HG02938 (cell line): ENCODE data around the gene DPEP2NB.
"Not testable (repeated sequence)": the region's sequence is repeated elsewhere in the genome, so short reads cannot be mapped to it uniquely, and the experiment has no call there.

Experiments
- ATAC-seq: cut with Tn5 transposase; IDR thresholded peaks from one replicate; pipeline ENCODE4 v1.9.1; 2021; ENCODE audit warnings: mild to moderate bottlenecking, moderate library complexity; ENCODE audit not compliant: unreplicated experiment

Gene DPEP2NB

DNA sequence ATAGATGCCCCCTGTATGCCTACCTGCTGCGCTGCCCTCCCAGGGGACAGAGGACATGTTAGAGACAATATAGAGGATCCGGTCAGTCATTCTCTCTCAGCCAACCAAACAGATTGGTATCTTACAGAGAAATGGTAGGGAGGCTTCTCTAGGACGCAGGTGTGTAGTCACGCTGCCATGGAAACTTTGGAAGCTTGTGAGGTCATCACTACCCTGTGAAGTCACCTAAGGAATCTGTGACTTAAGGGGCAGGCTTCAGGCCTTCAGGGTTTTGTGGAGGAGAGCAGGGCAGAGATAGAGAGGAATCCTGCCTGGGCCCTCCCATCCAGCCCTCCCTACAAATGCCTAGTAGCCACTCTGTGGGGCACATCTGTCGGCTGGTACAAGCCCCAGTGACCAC lies at the start of gene DPEP2NB:
DPEP2NB (minus strand) TSS at position 231 of the 400 bp plus-strand sequence; CDS start at position 90, 141 bp downstream.
- no peak for ATAC-seq

GRCh38 chr16:68064791-68065365 lies 49.2 kb upstream of the DPEP2NB start:
- no peak for ATAC-seq

GRCh38 chr16:68062910-68063393 lies 47.2 kb upstream of the DPEP2NB start:
- no peak for ATAC-seq

- ATAC-seq, result no peak
Observed at GRCh38 chr16:68061396-68061795, 45.7 kb upstream of the DPEP2NB start.

GRCh38 chr16:68059804-68060203 lies 44.1 kb upstream of the DPEP2NB start:
- ATAC-seq, result no peak

DNA sequence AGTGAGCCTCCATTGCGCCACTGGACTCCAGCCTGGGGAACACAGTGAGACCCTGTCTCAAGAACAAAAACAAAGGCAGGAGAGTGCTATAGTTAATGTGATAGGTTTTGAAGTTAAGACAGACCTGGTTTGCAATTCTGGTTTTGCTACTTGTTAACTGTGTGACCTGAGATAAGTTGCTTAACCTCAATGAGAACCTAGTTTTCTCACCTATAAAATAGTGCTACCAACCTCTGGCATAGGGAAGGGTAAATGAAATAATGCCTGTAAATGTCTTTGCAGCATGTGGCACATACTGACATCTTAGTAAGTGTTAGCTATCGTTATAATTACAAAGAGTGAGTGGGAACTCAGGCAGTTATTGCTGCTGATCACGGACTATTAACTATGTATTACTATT lies 39.7 kb upstream of the DPEP2NB start:
- no peak for ATAC-seq

GRCh38 chr16:68049449-68049848 lies 33.7 kb upstream of the DPEP2NB start:
- no peak for ATAC-seq

DNA sequence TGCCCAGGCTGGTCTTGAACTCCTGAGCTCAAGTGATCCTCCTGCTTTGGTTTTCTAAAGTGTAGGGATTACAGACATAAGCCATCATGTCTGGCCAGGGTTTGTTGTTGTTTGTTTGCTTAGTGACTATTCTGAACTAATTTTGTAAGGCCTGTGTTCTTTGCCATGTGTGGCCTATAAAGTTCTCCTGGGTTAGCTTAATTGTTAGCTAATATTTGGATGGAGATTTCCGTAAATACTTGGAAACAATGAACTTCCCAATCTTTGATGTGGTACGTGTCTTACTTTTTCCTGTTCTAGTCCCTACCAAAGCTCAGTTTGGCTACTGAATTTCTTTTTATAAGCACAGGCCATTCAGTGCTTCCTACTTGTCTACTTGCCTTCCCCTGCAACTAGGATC lies 32.3 kb upstream of the DPEP2NB start:
- no peak for ATAC-seq

GRCh38 chr16:68046106-68046505 lies 30.4 kb upstream of the DPEP2NB start:
- no peak for ATAC-seq

GRCh38 chr16:68041783-68042182 lies 26.1 kb upstream of the DPEP2NB start:
- ATAC-seq, result no peak

DNA sequence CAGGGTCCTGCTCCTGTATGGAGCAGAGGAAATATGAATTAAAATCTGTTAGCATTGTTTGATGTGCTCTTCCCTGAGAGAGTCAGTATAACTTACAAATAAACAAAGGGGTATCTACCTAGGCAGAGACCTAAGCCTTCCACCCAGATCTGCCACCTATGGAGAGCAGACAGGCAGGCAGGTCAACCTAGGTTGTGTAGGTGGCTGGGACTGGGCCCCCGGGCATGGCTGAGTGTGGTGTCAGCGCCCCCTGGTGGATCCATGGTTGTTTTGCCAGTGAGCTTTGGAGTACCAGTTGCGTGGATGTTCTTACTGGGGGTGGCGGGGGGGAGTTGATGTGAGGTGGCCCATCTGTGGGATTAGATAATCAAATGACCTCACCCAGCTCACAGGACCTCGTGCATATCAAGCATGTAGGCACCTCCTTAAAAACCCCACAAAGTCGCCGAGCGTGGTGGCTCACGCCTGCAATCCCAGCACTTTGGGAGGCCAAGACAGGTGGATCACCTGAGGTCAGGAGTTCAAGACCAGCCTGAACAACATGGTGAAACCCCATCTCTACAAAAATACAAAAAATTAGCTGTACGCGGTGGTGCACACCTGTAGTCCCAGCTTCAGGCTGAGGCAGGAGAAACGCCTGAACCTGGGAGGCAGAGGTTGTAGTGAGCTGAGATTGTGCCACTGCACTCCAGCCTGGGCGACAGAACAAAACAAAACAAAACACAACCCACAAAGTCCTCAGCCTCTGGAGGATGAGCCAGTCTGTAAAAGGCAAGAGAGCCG lies 25.0 kb upstream of the DPEP2NB start:
- peak; percentile 62 for ATAC-seq

DNA sequence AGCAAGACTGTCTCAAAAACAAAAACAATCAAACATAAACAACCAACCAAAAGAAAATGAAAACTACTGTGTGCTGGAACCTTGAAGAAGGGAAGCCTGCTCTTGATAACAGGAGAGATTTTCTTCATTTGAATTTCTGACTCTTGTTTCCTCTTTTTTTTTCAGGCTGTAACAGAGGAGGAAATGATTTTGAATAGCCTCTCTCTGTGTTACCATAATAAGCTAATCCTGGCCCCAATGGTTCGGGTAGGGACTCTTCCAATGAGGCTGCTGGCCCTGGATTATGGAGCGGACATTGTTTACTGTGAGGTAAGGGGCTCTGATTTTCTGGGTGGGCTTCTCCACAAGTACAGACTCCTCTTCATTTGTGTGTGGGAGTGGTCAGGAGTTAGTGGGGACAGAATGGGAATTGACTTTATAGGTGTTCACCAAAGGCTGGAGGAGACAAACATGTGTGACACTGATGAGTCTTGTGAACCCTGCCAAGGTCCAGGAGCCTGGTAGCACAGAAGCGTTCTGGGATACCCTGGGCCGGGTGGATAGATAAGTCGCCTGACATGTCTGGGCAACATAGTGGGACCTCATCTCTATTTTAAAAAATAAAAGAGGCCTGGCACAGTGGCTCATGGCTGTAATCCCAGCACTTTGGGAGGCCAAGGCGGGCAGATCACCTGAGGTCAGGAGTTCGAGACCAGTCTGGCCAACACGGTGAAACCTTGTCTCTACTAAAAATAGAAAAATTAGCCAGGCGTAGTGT lies 22.3 kb upstream of the DPEP2NB start:
- ATAC-seq, result no peak

DNA sequence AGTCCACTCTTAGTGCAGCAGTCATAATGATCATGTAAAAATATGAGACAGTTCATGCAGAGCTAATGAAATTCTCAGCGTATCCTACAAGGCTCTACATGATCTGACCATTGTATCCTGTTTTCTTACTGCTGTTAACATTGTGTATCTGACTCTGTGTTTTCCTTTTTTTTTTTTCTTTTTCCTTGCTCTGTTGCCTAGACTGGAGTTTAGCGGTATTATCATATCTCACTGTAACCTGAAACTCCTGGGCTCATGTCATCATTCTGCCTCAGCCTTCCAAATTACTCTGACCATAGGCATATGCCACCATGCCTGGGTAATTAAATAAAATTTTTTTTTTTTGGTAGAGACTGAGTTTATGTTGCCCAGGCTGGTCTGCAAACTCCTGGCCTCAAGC lies 19.5 kb upstream of the DPEP2NB start:
- no peak for ATAC-seq

GRCh38 chr16:68033101-68033500 lies 17.4 kb upstream of the DPEP2NB start:
- ATAC-seq, result no peak

GRCh38 chr16:68031951-68032350 lies 16.2 kb upstream of the DPEP2NB start:
- ATAC-seq, result no peak

GRCh38 chr16:68030108-68030507 lies 14.4 kb upstream of the DPEP2NB start:
- ATAC-seq, result not testable (repeated sequence)

DNA sequence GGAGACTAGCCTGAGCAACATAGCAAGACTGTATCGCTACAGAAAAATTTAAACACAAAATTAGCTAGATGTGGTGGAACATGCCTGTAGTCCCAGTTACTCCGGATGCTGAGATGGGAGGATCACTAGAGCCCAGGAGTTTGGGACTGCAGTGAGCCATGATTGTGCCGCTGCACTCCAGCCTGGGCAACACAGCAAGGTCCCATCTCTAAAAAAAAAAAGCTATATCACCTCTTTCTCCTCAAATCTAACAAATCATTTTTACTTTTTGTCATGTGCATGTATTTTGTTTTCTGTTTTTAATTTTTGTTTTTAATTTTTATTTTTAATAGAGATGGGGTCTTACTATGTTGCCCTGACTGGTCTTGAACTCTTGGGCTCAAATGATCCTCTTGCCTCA lies 13.3 kb upstream of the DPEP2NB start:
- ATAC-seq, result no peak

- peak; percentile 77 for ATAC-seq
Observed at GRCh38 chr16:68022728-68023537, 7.2 kb upstream of the DPEP2NB start, which contains the start of the genes DDX28 and DUS2. TSS of gene DDX28 (minus strand) at chr16:68023232. CDS start at chr16:68023202, 30 bp downstream. TSS of gene DUS2 (plus strand) at chr16:68023284. CDS start at chr16:68038024, 14,740 bp downstream.

DNA sequence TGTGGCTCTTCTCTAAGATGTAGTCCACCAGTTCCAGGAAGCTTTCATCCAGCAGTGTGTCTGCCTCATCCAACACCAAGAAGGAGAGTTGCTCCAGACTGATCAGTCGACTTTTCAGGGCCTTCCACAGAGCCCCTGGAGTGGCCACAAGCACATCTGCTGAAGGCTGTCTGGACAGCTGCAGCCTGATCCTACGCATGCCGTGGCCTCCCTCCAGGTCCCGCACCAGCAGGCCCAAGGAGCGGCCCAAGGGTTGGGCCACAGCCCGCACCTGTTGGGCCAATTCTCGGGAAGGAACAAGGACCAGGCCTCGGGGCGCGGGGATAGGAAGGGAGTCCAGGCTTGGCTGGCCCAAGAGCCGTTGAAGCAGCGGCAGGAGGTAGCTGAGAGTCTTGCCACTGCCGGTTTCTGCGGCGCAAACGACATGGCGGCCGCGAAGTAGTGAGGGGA lies 6.6 kb upstream of the DPEP2NB start:
- ATAC-seq, result no peak

DNA sequence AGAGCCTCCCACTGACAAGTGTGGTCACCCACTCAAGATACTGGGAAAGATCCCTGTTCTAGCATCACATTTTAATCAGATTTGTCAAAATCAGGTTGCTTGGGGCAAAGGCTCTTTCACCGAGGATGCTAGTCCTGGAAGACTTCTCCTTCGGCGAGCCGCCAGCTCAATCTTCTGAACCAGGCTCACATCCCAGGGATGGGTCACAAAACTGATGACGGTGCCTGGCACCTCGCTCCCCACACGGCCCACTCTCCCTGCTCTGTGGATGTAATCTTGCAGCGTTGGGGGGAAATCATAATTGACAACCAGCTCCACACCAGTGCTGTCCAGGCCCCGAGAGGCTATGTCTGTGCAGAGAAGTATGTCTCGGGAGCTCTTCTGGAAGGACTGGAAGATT lies 5.8 kb upstream of the DPEP2NB start:
- ATAC-seq, result no peak
